Sciatic nerve (tissue), 2 donors: ENCODE data around the gene PATL1. TPM values are rescaled to one million over a fixed set of nuclear protein-coding genes. Genes with fewer than 3 reads are reported as not detected.
A peak's percentile ranks its signal among the peaks of the same experiment; 100 is the strongest.
"Not testable (repeated sequence)": the region's sequence is repeated elsewhere in the genome, so short reads cannot be mapped to it uniquely, and the experiment has no call there.

Experiments used
- ATAC-seq: fragments of 200-7000 bp; cut with Tn5 transposase; one replicate; pipeline ENCODE4 v1.9.1; 2020; ENCODE audit warnings: mild to moderate bottlenecking, moderate library complexity
- DNase-seq: peaks from one replicate; pipeline ENCODE4 v3.0.0-alpha.2; 2020; ENCODE audit warnings: low spot score
- intact Hi-C: fragments of 100-400 bp; cut with DNase I; formaldehyde crosslinking; loops from one replicate; pipeline ENCODE4 v1.14.2; 2022
- total RNA-seq: library from RNA; stranded (reverse); fragmentation: NEBNext Ultra II Directional; extraction: Animal tissue kit (Norgen Biotek cat#: 25700); gene quantifications from one replicate; pipeline ENCODE4 v1.2.1, GENCODE V29; 2021
- donor health status: DM: no; HTN: no; CAD: no.
- donor health status: DM: no; HTN: no; CAD: no.

Gene PATL1
- total RNA-seq, 1 donor from 2014 or later = 37.4 TPM

- DNase-seq, intact Hi-C loops, ATAC-seq: not testable (repeated sequence)
Observed at GRCh38 chr11:59626969-59627368, 41.9 kb downstream of the PATL1 start.

GRCh38 chr11:59625703-59626102, 43.1 kb downstream of the PATL1 start:
- no peak for ATAC-seq
- no peak for DNase-seq
- intact Hi-C loops = no loop called here

GRCh38 chr11:59617876-59618275, 51.0 kb downstream of the PATL1 start:
- ATAC-seq = no peak
- intact Hi-C loops = loop anchor here (10.0 kb wide), 1 partner anchor 47 kb away; the partner anchor contains the start of gene PATL1
- no peak for DNase-seq

- intact Hi-C loops = loop anchor here (10.0 kb wide), 1 partner anchor 48 kb away; the partner anchor contains the start of gene PATL1
- ATAC-seq (no peak), DNase-seq (peak; percentile 98)
Observed at GRCh38 chr11:59616396-59616982, 52.3 kb downstream of the PATL1 start.

- intact Hi-C loops = loop anchor here (10.0 kb wide), 1 partner anchor 49 kb away; the partner anchor contains the start of gene PATL1
- DNase-seq (peak; percentile 100), ATAC-seq (peak; percentile 97)
Observed at GRCh38 chr11:59615637-59616395, 53.0 kb downstream of the PATL1 start, which contains the start of gene OSBP. OSBP (minus strand) TSS chr11:59615774; CDS start chr11:59615664, 110 bp downstream.

- DNase-seq (peak; percentile 66), ATAC-seq (no peak)
- intact Hi-C loops = loop anchor here (10.0 kb wide), 1 partner anchor 50 kb away; the partner anchor contains the start of gene PATL1
Observed at GRCh38 chr11:59615120-59615636, 53.7 kb downstream of the PATL1 start.

- DNase-seq (no peak), ATAC-seq (no peak)
- intact Hi-C loops = loop anchor here (10.0 kb wide), 1 partner anchor 50 kb away; the partner anchor contains the start of gene PATL1
Observed at GRCh38 chr11:59614277-59615119, 54.3 kb downstream of the PATL1 start.

- DNase-seq (no peak), ATAC-seq (no peak)
- intact Hi-C loops = loop anchor here (10.0 kb wide), 1 partner anchor 53 kb away; the partner anchor contains the start of gene PATL1
Observed at GRCh38 chr11:59611570-59612565, 57.0 kb downstream of the PATL1 start.

- ATAC-seq = no peak
- DNase-seq = no peak
- intact Hi-C loops = loop anchor here (10.0 kb wide), 1 partner anchor 55 kb away; the partner anchor contains the start of gene PATL1
Observed at GRCh38 chr11:59610289-59610688, 58.5 kb downstream of the PATL1 start.

GRCh38 chr11:59607703-59608454, 61.0 kb downstream of the PATL1 start:
- ATAC-seq (no peak), DNase-seq (no peak)
- intact Hi-C loops = no loop called here

GRCh38 chr11:59602432-59602831, 66.4 kb downstream of the PATL1 start:
- intact Hi-C loops = no loop called here
- DNase-seq (no peak), ATAC-seq (no peak)

GRCh38 chr11:59601788-59602187, 67.0 kb downstream of the PATL1 start:
- ATAC-seq (no peak), DNase-seq (no peak)
- intact Hi-C loops = no loop called here

GRCh38 chr11:59600636-59601035, 68.2 kb downstream of the PATL1 start:
- no peak for DNase-seq
- no peak for ATAC-seq
- intact Hi-C loops = no loop called here

GRCh38 chr11:59600234-59600633, 68.6 kb downstream of the PATL1 start:
- intact Hi-C loops = no loop called here
- DNase-seq (no peak), ATAC-seq (no peak)

GRCh38 chr11:59598961-59599360, 69.9 kb downstream of the PATL1 start:
- ATAC-seq (no peak), DNase-seq (no peak)
- intact Hi-C loops = no loop called here
